Mesothelial cell of epicardium (in vitro differentiated cells): ENCODE measurements around the gene SSBP3. TPM values are rescaled to one million over a fixed set of nuclear protein-coding genes. Genes with fewer than 3 reads are reported as not detected.

Source experiments
- DNase-seq, 2 experiments: peaks; one replicate each; pipeline ENCODE4 v3.0.0; 2021; ENCODE audit warnings: low spot score in 2 of 2; ENCODE audit not compliant: unreplicated experiment in 2 of 2
- H3K27ac Mint-ChIP-seq: 2 replicates; pipeline ENCODE4 v1.8.0; 2021; ENCODE audit warnings: mixed read lengths
- H3K27me3 Mint-ChIP-seq: 2 replicates; pipeline ENCODE4 v1.8.0; 2021; ENCODE audit warnings: low read depth, mixed read lengths
- H3K36me3 Mint-ChIP-seq: 2 replicates; pipeline ENCODE4 v1.8.0; 2021; ENCODE audit warnings: mixed read lengths
- H3K4me1 Mint-ChIP-seq: 2 replicates; pipeline ENCODE4 v1.8.0; 2021; ENCODE audit warnings: mixed read lengths
- H3K4me3 Mint-ChIP-seq: 2 replicates; pipeline ENCODE4 v1.8.0; 2021; ENCODE audit warnings: mild to moderate bottlenecking, moderate library complexity, mixed read lengths
- H3K9me3 Mint-ChIP-seq: 2 replicates; pipeline ENCODE4 v1.8.0; 2021; ENCODE audit warnings: mixed read lengths
- CTCF ChIP-seq: fragments of 200-600 bp; sonication (generic); IDR thresholded peaks from one replicate; pipeline ENCODE4 v1.5.0; 2021; ENCODE audit warnings: antibody characterized with exemption; ENCODE audit not compliant: unreplicated experiment
- total RNA-seq: library from RNA; stranded (reverse); gene quantifications from 3 replicates; pipeline ENCODE4 v1.2.1, GENCODE V29; 2021

SSBP3 gene
- total RNA-seq, 1 donor from 2014 or later: 172 TPM

GRCh38 chr1:54384471-54384870, 21.7 kb downstream of the SSBP3 start:
- H3K4me3 Mint-ChIP-seq: no peak overlapping the region
- no peak for DNase-seq
- H3K4me1 Mint-ChIP-seq: peaks cover 30% of the 10 kb centered on the region
- H3K27me3 Mint-ChIP-seq: no peaks in the 10 kb centered on the region
- peak overlapping the region; percentile 91 for H3K27ac Mint-ChIP-seq
- no peak for TF ChIP-seq CTCF
- H3K36me3 Mint-ChIP-seq: peaks cover 22% of the 10 kb centered on the region
- H3K9me3 Mint-ChIP-seq: no peaks in the 10 kb centered on the region

GRCh38 chr1:54381524-54381923, 24.7 kb downstream of the SSBP3 start:
- no peaks in the 10 kb centered on the region for H3K9me3 Mint-ChIP-seq
- no peak overlapping the region for H3K27ac Mint-ChIP-seq
- no peaks in the 10 kb centered on the region for H3K27me3 Mint-ChIP-seq
- H3K4me3 Mint-ChIP-seq: no peak overlapping the region
- H3K4me1 Mint-ChIP-seq: peaks cover 51% of the 10 kb centered on the region
- H3K36me3 Mint-ChIP-seq: peaks cover 22% of the 10 kb centered on the region
- no peak for DNase-seq
- TF ChIP-seq CTCF: no peak

GRCh38 chr1:54380290-54380882, 25.8 kb downstream of the SSBP3 start:
- H3K27ac Mint-ChIP-seq: peak overlapping the region; percentile 96
- peaks cover 20% of the 10 kb centered on the region for H3K36me3 Mint-ChIP-seq
- H3K4me3 Mint-ChIP-seq: no peak overlapping the region
- H3K27me3 Mint-ChIP-seq: no peaks in the 10 kb centered on the region
- no peak for DNase-seq
- no peaks in the 10 kb centered on the region for H3K9me3 Mint-ChIP-seq
- no peak for TF ChIP-seq CTCF
- peaks cover 59% of the 10 kb centered on the region for H3K4me1 Mint-ChIP-seq

- H3K36me3 Mint-ChIP-seq: peaks cover 17% of the 10 kb centered on the region
- H3K4me3 Mint-ChIP-seq: no peak overlapping the region
- H3K27ac Mint-ChIP-seq: peak overlapping the region; percentile 96
- H3K9me3 Mint-ChIP-seq: no peaks in the 10 kb centered on the region
- peaks cover 59% of the 10 kb centered on the region for H3K4me1 Mint-ChIP-seq
- no peaks in the 10 kb centered on the region for H3K27me3 Mint-ChIP-seq
- DNase-seq: no peak
- no peak for TF ChIP-seq CTCF
Observed at GRCh38 chr1:54379555-54380289, 26.5 kb downstream of the SSBP3 start.

GRCh38 chr1:54378874-54379554, 27.2 kb downstream of the SSBP3 start:
- Mint-ChIP-seq H3K4me1 (peaks cover 65% of the 10 kb centered on the region), H3K9me3 (no peaks in the 10 kb centered on the region), H3K4me3 (peak overlapping the region; percentile 31)

More at GRCh38 chr1:54378874-54379554, 27.2 kb downstream of the SSBP3 start:
- DNase-seq: no peak
- H3K36me3 Mint-ChIP-seq: peaks cover 15% of the 10 kb centered on the region
- TF ChIP-seq CTCF: no peak
- peak overlapping the region; percentile 96 for H3K27ac Mint-ChIP-seq
- no peaks in the 10 kb centered on the region for H3K27me3 Mint-ChIP-seq
